Stimulated activated effector memory CD8-positive, alpha-beta T cell treated with anti-CD3 and anti-CD28 coated beads, Interleukin-12 subunit alpha, Interleukin-12 subunit beta, amount 100 ng/mL, for 72 hours (primary cell): ENCODE data around the gene TGFBR2.

Experiments
- ATAC-seq: fragments of 150-1000 bp; cut with Tn5 transposase; 2 replicates; pipeline ENCODE4 v1.10.0; 2021
- DNase-seq, 2 donors: peaks; one replicate each; pipeline ENCODE4 v3.0.0; 2021 to 2022; ENCODE audit warnings: low spot score in 2 of 2
- H3K27ac Mint-ChIP-seq: one replicate; pipeline ENCODE4 v1.8.0; 2022; ENCODE audit warnings: mild to moderate bottlenecking, mixed read lengths
- H3K36me3 Mint-ChIP-seq: one replicate; pipeline ENCODE4 v1.8.0; 2022; ENCODE audit warnings: mild to moderate bottlenecking, mixed read lengths
- H3K4me1 Mint-ChIP-seq: one replicate; pipeline ENCODE4 v1.8.0; 2022; ENCODE audit warnings: mixed read lengths
- H3K4me3 Mint-ChIP-seq: one replicate; pipeline ENCODE4 v1.8.0; 2022; ENCODE audit warnings: mild to moderate bottlenecking, mixed read lengths
- H3K9me3 Mint-ChIP-seq: one replicate; pipeline ENCODE4 v1.8.0; 2022; ENCODE audit warnings: mixed read lengths

TGFBR2 gene

GRCh38 chr3:30606301-30607031, at the start of gene TGFBR2:
TGFBR2 (plus strand) TSS chr3:30606601; CDS start chr3:30606884, 283 bp downstream.
- DNase-seq = peak; percentile 68 to 91
- peaks cover 55% of the 10 kb centered on the region for H3K36me3 Mint-ChIP-seq
- H3K27ac Mint-ChIP-seq = peak within 1 kb of the TSS; percentile 89
- H3K4me3 Mint-ChIP-seq = peak within 1 kb of the TSS; percentile 82
- ATAC-seq = peak; percentile 89
- H3K9me3 Mint-ChIP-seq = no peaks in the 10 kb centered on the region
- peaks cover 48% of the 10 kb centered on the region for H3K4me1 Mint-ChIP-seq

DNA sequence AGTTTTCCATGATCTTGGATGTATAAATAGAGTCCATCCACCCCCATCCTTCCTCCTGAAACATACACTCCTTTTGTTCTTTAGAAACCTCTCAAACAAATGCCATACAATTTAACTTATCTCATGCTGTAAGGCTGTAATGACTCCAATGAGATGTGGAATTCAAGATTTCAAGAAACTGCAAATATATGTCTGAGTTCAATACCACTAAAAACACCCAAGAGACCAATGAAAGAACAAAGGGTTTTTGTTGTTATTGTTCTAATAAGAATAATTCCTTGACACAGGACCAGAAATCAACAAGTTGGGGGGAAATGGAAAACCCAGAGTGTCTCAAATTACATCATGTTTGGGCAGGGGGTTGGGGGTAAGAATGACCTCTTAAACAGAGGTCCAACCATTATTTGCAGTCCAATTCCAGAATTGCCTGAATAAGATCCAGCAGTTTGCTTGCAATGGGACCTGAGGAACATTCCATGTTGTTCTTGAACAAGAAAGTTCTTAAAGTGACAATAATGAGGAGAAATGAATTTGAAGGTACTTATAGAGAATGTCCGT, 48.6 kb upstream of the TGFBR2 start:
- no peak overlapping the region for H3K4me3 Mint-ChIP-seq
- H3K9me3 Mint-ChIP-seq = no peaks in the 10 kb centered on the region
- H3K4me1 Mint-ChIP-seq = peaks cover 6% of the 10 kb centered on the region
- ATAC-seq (no peak), DNase-seq (no peak)
- H3K36me3 Mint-ChIP-seq = no peaks in the 10 kb centered on the region
- H3K27ac Mint-ChIP-seq = no peak overlapping the region

GRCh38 chr3:30563956-30564355, 42.4 kb upstream of the TGFBR2 start:
- Mint-ChIP-seq H3K36me3 (no peaks in the 10 kb centered on the region), H3K4me1 (no peaks in the 10 kb centered on the region), H3K9me3 (no peaks in the 10 kb centered on the region), H3K4me3 (no peak overlapping the region), H3K27ac (no peak overlapping the region)
- no peak for DNase-seq
- no peak for ATAC-seq

GRCh38 chr3:30567139-30567753, 39.2 kb upstream of the TGFBR2 start:
- no peak for DNase-seq
- no peak overlapping the region for H3K27ac Mint-ChIP-seq
- H3K4me1 Mint-ChIP-seq = no peaks in the 10 kb centered on the region
- no peaks in the 10 kb centered on the region for H3K36me3 Mint-ChIP-seq
- H3K4me3 Mint-ChIP-seq = no peak overlapping the region
- H3K9me3 Mint-ChIP-seq = no peaks in the 10 kb centered on the region
- ATAC-seq = no peak

DNA sequence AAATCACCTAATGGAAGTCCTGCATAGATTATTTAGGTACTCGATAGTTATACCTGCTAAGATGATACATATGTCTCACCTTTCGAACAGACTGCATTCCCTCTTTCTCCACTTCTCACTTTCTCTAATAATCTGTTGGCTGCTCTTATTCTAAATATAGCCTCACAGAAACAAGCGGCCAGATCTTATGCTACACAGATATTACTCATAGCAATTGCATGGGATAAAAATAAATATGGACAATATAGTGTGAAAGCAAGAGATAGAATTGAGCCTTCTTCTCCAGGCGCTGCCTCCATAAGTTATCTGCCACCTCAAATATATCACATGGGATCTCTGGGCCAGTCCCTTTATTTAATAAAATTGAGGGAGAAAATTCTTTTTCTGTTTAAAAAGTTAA, 29.5 kb upstream of the TGFBR2 start:
- Mint-ChIP-seq H3K4me1 (no peaks in the 10 kb centered on the region), H3K9me3 (no peaks in the 10 kb centered on the region), H3K27ac (no peak overlapping the region)

DNA sequence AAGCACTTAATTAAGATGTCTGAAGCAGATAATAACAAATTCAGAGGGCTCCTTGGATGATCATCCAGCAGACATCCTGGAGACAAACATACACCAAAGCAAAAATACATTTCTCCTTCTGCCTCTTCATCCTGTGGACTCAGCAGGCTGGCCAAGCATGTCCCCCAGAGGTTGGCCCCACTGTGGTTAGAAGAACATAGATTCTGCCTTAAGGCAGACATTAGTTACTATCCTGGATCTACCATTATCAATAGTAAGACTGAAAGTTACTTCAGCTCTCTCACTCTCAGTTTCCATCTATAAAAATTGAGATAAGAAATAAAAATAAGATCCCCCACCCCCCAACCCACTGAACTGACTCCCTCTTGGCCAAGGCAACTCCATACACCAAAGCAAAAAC, 28.6 kb upstream of the TGFBR2 start:
- H3K4me3 Mint-ChIP-seq = no peak overlapping the region
- no peaks in the 10 kb centered on the region for H3K4me1 Mint-ChIP-seq
- DNase-seq (no peak), ATAC-seq (peak; percentile 31)
- H3K27ac Mint-ChIP-seq = no peak overlapping the region
- H3K9me3 Mint-ChIP-seq = no peaks in the 10 kb centered on the region
- no peaks in the 10 kb centered on the region for H3K36me3 Mint-ChIP-seq

More for the DNA sequence above, 29.5 kb upstream of the TGFBR2 start:
- no peak for ATAC-seq
- no peak for DNase-seq
- no peak overlapping the region for H3K4me3 Mint-ChIP-seq
- no peaks in the 10 kb centered on the region for H3K36me3 Mint-ChIP-seq

- Mint-ChIP-seq H3K4me3 (no peak overlapping the region), H3K27ac (no peak overlapping the region), H3K4me1 (no peaks in the 10 kb centered on the region), H3K36me3 (no peaks in the 10 kb centered on the region), H3K9me3 (no peaks in the 10 kb centered on the region)
- no peak for DNase-seq
- no peak for ATAC-seq
These were observed 27.9 kb upstream of the TGFBR2 start for GRCh38 chr3:30578479-30578878.

DNA sequence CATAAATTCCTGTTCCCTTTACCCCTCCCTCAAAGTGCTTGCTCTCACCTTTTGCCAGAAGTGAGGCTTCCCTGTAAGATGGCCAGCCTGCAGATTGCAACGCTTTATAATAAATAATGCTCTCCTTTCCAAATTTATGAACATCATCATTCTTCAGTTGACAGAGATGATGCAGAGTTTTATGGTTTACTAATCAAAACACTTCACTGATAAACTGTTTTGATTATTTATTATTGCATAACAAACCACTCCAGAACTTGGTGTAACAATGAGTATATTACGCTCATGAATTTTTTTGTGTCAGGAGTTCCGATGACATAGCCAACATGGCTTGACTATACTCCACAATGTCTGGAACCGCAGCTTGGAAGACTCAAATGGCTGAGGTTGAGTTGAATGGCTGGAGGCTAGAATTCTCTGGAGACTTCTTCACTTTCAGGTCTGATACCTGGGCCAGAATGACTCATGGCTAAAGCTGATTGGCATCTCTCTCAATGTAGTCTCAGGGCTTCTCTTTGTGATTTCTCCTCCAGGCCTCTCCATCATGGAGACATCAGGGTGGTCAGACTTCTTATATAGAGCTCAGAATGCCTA, 27.3 kb upstream of the TGFBR2 start:
- Mint-ChIP-seq H3K9me3 (no peaks in the 10 kb centered on the region), H3K4me3 (no peak overlapping the region), H3K4me1 (no peaks in the 10 kb centered on the region), H3K36me3 (no peaks in the 10 kb centered on the region), H3K27ac (no peak overlapping the region)
- no peak for DNase-seq
- no peak for ATAC-seq

DNA sequence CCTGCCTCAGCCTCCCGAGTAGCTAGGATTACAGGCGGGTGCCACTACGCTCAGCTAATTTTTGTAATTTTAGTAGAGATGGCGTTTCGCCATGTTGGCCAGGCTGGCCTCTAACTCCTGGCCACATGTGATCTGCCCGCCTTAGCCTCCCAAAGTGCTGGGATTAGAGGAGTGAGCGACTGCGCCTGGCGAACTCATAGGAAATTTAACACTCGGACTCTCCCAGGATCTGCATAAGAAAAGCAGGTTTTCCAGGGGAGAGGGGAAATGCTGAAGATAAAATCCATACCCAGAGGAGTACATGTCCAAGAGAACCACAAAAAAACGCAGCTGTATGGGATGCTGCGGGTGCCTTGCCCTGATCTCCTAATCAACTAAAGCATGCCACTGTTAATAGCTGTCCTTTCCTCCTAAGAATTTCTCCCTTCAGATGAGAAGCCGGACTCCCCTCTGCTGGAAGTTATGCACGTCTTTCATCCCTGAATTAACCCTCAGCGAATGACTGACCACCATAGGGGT, 25.3 kb upstream of the TGFBR2 start:
- Mint-ChIP-seq H3K4me1 (no peaks in the 10 kb centered on the region), H3K36me3 (no peaks in the 10 kb centered on the region), H3K9me3 (no peaks in the 10 kb centered on the region), H3K27ac (peak overlapping the region; percentile 30), H3K4me3 (no peak overlapping the region)
- DNase-seq = no peak
- no peak for ATAC-seq

DNA sequence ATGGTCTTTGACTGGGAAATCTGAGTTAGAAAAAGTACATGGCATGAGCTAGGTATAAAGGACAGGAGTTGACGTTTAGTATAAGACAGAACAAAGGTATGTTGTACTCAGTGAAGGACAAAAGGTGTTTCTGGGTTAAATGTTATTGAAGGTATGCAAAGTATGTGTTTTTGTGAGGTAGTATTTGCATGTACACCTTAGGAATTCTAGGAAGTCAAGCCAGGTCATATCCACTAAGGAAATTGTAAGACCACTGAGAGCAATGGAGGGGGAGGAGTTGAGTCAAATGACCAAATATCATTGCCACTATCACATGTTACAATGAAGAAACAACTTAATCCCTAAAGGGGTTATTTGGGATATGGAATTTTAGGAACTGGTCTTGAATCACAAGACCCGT, 24.4 kb upstream of the TGFBR2 start:
- H3K36me3 Mint-ChIP-seq = no peaks in the 10 kb centered on the region
- no peaks in the 10 kb centered on the region for H3K9me3 Mint-ChIP-seq
- no peak overlapping the region for H3K4me3 Mint-ChIP-seq
- DNase-seq (no peak), ATAC-seq (no peak)
- no peaks in the 10 kb centered on the region for H3K4me1 Mint-ChIP-seq
- H3K27ac Mint-ChIP-seq = peak overlapping the region; percentile 30

DNA sequence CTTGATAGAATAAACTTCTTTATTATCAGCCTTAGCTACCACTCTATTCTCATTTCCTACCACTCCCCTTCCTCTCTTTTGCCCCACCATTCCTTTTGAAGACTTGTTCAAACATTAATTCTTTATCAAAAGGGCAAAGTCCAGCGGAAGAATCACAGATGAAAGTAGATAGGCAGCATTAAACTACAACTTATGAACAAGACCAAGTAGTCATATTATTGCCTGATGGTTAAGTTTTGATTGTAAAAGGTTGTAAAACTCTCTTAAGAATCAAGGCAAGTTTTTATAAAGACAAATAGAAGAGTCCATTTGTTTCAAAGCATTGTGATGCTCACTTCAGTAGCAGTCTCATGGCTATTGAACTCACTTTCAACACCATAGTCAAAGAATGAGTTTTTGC, 22.4 kb upstream of the TGFBR2 start:
- DNase-seq (no peak), ATAC-seq (no peak)
- no peaks in the 10 kb centered on the region for H3K9me3 Mint-ChIP-seq
- no peaks in the 10 kb centered on the region for H3K4me1 Mint-ChIP-seq
- no peaks in the 10 kb centered on the region for H3K36me3 Mint-ChIP-seq
- H3K27ac Mint-ChIP-seq = no peak overlapping the region
- H3K4me3 Mint-ChIP-seq = no peak overlapping the region

GRCh38 chr3:30585654-30586053, 20.7 kb upstream of the TGFBR2 start:
- Mint-ChIP-seq H3K9me3 (no peaks in the 10 kb centered on the region), H3K4me3 (no peak overlapping the region), H3K4me1 (no peaks in the 10 kb centered on the region), H3K36me3 (no peaks in the 10 kb centered on the region), H3K27ac (no peak overlapping the region)
- DNase-seq (no peak), ATAC-seq (no peak)

GRCh38 chr3:30586096-30586805, 20.1 kb upstream of the TGFBR2 start:
- DNase-seq = no peak
- Mint-ChIP-seq H3K9me3 (no peaks in the 10 kb centered on the region), H3K4me3 (no peak overlapping the region), H3K27ac (no peak overlapping the region), H3K36me3 (no peaks in the 10 kb centered on the region), H3K4me1 (no peaks in the 10 kb centered on the region)
- no peak for ATAC-seq

- Mint-ChIP-seq H3K9me3 (no peaks in the 10 kb centered on the region), H3K4me3 (no peak overlapping the region), H3K27ac (no peak overlapping the region), H3K36me3 (no peaks in the 10 kb centered on the region), H3K4me1 (no peaks in the 10 kb centered on the region)
- DNase-seq (no peak), ATAC-seq (no peak)
These were observed 19.5 kb upstream of the TGFBR2 start for GRCh38 chr3:30586806-30587486.

- ATAC-seq (no peak), DNase-seq (no peak)
- Mint-ChIP-seq H3K27ac (no peak overlapping the region), H3K4me1 (no peaks in the 10 kb centered on the region), H3K9me3 (no peaks in the 10 kb centered on the region), H3K36me3 (no peaks in the 10 kb centered on the region), H3K4me3 (no peak overlapping the region)
These were observed 18.5 kb upstream of the TGFBR2 start for GRCh38 chr3:30587904-30588303.
